ENCODE data around the gene ACAP2.
A peak's percentile ranks its signal among the peaks of the same experiment; 100 is the strongest.

ACAP2 gene

DNA sequence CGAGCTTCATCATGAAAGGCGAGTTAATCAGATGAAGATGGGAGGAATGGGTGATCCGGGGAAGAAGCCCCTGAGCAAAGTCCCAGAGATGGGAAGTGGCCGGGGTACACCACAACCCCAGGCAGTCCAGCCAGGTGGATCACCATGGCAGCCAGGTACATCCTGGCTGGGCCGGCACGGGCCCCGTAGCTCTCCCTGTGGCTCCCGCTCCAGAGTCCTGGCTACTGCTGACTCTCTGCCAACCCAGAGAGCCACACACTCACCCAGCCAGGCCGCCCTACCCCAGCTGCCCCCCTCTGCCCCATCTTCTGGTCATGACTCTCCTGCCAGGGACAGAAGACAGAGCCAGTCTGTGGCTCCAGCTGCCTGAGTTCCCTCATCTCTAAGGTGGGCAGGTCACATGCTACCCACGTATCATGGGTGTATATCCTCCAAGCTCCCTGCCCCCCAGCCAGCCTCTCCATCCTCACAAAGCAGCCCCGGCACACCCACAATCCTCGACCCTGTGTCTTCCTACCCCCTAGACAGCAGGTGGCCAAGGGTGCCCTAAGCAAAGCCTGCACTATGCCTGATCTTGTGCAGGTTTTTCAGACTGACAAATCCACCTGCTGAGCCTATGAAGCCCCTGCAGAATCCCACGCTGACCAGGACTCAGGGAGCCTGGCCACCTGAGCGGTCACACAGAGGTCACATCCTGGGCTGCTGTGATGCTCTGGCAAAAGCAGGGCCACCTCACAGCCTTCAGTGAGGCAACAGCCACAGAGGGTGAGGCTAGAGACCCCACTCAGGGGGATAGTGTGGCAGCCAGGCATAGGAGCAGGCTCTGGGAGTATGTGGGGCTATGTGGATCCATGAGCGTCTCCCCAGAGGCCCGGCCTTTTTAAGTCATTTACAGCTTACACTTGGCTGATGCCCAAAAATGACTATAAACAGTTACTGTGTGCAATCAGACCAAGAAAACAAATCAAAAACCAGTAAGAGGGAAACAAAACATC is 185.1 kb downstream of the ACAP2 start:
- Histone ChIP-seq H3K9ac (ENCODE audit: low read length) (peak overlapping the region; percentile 90), H3K79me1 (replicated peaks; ENCODE audit: low read length, poor library complexity, severe bottlenecking) (peaks cover 48% of the 10 kb centered on the region), H2BK120ac (ENCODE audit: low read depth, low read length) (no peak overlapping the region), H3K4me1 (ENCODE audit: control insufficient read depth, insufficient read depth, low read depth, low read length) (peaks cover 38% of the 10 kb centered on the region), H3K4ac (ENCODE audit: low read depth in 1 of 2, low read length in 2 of 2) (peak overlapping the region; percentile 24 to 57), H3K18ac (ENCODE audit: low read depth in 1 of 2, low read length in 2 of 2) (peak overlapping the region; percentile 71 to 75), H2BK15ac (ENCODE audit: low read depth, poor library complexity, severe bottlenecking) (peak overlapping the region; percentile 76), H2AK5ac (ENCODE audit: low read length, severe bottlenecking) (no peak overlapping the region), H3K27me3 (ENCODE audit: control insufficient read depth in 1 of 2, insufficient read depth in 1 of 2, low read length in 2 of 2) (no peaks in the 10 kb centered on the region), H3K36me3 (ENCODE audit: control insufficient read depth in 1 of 2, insufficient read depth in 2 of 2, low read depth in 1 of 2, low read length in 2 of 2) (peaks cover 0 to 20% of the 10 kb centered on the region in 2 experiments), H4K91ac (ENCODE audit: low read length) (peak overlapping the region; percentile 76), H2BK5ac (ENCODE audit: low read depth, low read length, poor library complexity, severe bottlenecking) (no peak overlapping the region), H3K9me3 (ENCODE audit: control insufficient read depth, low read length) (no peaks in the 10 kb centered on the region), H2AFZ (ENCODE audit: low read depth, low read length) (no peak overlapping the region), H3K4me2 (ENCODE audit: low read length, poor library complexity, severe bottlenecking) (no peak overlapping the region), H4K8ac (ENCODE audit: low read length) (peak overlapping the region; percentile 42), H3K27ac (ENCODE audit: low read length, poor library complexity, severe bottlenecking) (no peak overlapping the region), H3K14ac (ENCODE audit: low read length in 2 of 2) (peak overlapping the region in 1 of 2 experiments; percentile 57), H3K23ac (ENCODE audit: low read length in 2 of 2) (no peak overlapping the region), H2BK12ac (ENCODE audit: low read length in 2 of 2) (peak overlapping the region; percentile 69 to 79), H3K4me3 (ENCODE audit: insufficient read depth in 1 of 2, low read depth in 1 of 2, low read length in 2 of 2) (no peak overlapping the region)
- WGBS: 95% methylated on average over 16 of the region's 16 CpGs
- DNase-seq: peak; percentile 48

DNA sequence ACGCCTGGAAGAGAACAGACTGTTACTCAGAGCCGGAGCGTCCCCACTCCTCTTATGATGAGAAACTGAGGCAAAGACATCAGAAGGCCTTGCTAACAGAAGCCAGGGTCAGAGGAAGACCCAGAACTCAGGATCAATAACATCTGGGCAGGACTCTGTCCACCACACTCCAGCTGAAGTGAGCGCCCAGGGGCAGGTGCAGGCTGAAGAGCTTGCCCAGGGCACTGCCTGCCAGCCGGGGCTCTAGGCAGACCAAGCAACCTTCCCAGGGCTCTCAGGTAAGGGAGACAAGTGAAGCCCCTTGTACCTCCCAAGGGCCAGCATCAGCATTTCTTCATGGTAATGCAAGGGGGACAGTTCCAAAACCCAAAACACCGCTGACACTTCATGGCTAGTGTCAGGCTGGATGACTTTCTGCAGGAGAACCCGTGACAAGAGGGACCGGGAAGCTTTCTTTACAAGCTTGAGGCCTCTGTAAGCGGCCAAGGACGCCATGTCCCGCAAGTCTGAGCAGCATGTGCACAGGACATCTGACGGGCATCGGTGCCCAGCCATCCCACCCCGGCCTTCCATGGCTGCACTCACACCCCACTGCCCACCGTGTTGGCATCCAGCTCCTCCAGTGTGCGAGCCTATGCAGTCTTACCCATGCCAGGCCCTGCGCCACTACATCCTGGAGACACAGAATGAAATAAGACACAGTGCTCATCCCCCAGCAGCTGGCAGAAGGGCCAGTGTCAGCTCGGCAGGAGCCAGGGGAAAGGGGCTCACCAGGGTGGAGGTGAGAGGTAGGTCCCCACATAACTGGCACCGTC is 186.0 kb downstream of the ACAP2 start:
- Histone ChIP-seq H3K27ac (ENCODE audit: low read length, poor library complexity, severe bottlenecking) (no peak overlapping the region), H3K9ac (ENCODE audit: low read length) (no peak overlapping the region), H3K27me3 (ENCODE audit: control insufficient read depth in 1 of 2, insufficient read depth in 1 of 2, low read length in 2 of 2) (no peaks in the 10 kb centered on the region), H3K23ac (ENCODE audit: low read length in 2 of 2) (no peak overlapping the region), H3K9me3 (ENCODE audit: control insufficient read depth, low read length) (no peaks in the 10 kb centered on the region), H2BK120ac (ENCODE audit: low read depth, low read length) (no peak overlapping the region), H2BK5ac (ENCODE audit: low read depth, low read length, poor library complexity, severe bottlenecking) (no peak overlapping the region), H2BK12ac (ENCODE audit: low read length in 2 of 2) (peak overlapping the region; percentile 11 to 29), H2AK5ac (ENCODE audit: low read length, severe bottlenecking) (no peak overlapping the region), H3K36me3 (ENCODE audit: control insufficient read depth in 1 of 2, insufficient read depth in 2 of 2, low read depth in 1 of 2, low read length in 2 of 2) (peaks cover 0 to 20% of the 10 kb centered on the region in 2 experiments), H3K4ac (ENCODE audit: low read depth in 1 of 2, low read length in 2 of 2) (peak overlapping the region in 1 of 2 experiments; percentile 57), H3K79me1 (replicated peaks; ENCODE audit: low read length, poor library complexity, severe bottlenecking) (peaks cover 48% of the 10 kb centered on the region), H2AFZ (ENCODE audit: low read depth, low read length) (no peak overlapping the region), H4K8ac (ENCODE audit: low read length) (no peak overlapping the region), H3K14ac (ENCODE audit: low read length in 2 of 2) (peak overlapping the region in 1 of 2 experiments; percentile 78), H3K18ac (ENCODE audit: low read depth in 1 of 2, low read length in 2 of 2) (peak overlapping the region in 1 of 2 experiments; percentile 46), H3K4me3 (ENCODE audit: insufficient read depth in 1 of 2, low read depth in 1 of 2, low read length in 2 of 2) (no peak overlapping the region), H3K4me1 (ENCODE audit: control insufficient read depth, insufficient read depth, low read depth, low read length) (peaks cover 40% of the 10 kb centered on the region), H2BK15ac (ENCODE audit: low read depth, poor library complexity, severe bottlenecking) (peak overlapping the region; percentile 44), H3K4me2 (ENCODE audit: low read length, poor library complexity, severe bottlenecking) (no peak overlapping the region), H4K91ac (ENCODE audit: low read length) (peak overlapping the region; percentile 52)
- no peak for DNase-seq
- 95% methylated on average over 19 of the region's 19 CpGs for WGBS

DNA sequence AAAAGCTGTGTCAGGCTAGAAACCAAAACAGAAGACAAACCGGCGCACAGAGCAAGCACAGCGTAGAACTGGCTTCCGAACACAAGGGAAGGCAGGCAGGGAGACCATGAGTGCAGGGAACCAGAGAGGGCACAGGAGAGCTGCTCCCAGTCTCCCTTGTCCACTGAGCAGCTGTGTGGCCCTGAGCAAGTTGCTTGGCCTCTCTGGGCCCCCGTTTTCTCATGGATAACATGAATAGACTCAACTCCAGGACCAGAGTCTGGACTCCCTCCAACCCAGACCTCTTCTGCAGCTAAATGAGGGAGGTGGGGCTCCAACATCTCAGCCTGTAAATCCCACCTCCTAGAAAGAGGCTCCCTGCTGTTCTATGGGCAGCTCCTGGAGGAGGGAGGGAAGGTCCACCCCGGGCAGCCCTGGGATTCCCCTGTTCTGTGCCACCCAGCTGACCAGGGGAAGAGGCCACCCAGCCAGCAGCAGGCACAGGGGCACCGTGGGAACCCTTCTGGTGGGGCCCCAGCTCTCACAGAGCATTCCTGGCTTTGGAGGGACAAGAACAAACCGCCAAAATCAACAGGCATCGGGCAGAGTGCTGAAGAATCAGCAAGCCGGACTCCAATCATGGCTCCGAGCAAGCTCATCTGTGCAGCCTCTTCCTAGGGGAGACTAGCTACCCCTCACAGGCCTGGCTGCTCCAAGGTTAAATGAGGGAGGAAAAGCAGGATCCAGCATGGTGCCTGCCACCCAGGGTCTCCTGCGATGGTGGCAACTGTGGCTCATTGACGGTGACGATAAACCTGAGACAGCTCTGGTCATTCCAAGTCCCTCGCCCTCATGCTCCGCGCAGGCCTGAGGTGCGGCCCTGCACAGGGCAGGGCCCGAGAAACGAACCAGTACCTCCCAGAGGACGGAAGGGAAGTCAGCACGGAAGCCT is 187.0 kb downstream of the ACAP2 start:
- Histone ChIP-seq H4K91ac (ENCODE audit: low read length) (peak overlapping the region; percentile 14), H2BK15ac (ENCODE audit: low read depth, poor library complexity, severe bottlenecking) (no peak overlapping the region), H3K4me1 (ENCODE audit: control insufficient read depth, insufficient read depth, low read depth, low read length) (peaks cover 41% of the 10 kb centered on the region), H2BK12ac (ENCODE audit: low read length in 2 of 2) (peak overlapping the region in 1 of 2 experiments; percentile 42), H2BK120ac (ENCODE audit: low read depth, low read length) (no peak overlapping the region), H3K79me1 (replicated peaks; ENCODE audit: low read length, poor library complexity, severe bottlenecking) (peaks cover 57% of the 10 kb centered on the region), H3K23ac (ENCODE audit: low read length in 2 of 2) (no peak overlapping the region), H3K4ac (ENCODE audit: low read depth in 1 of 2, low read length in 2 of 2) (peak overlapping the region in 1 of 2 experiments; percentile 62), H3K9me3 (ENCODE audit: control insufficient read depth, low read length) (no peaks in the 10 kb centered on the region), H3K36me3 (ENCODE audit: control insufficient read depth in 1 of 2, insufficient read depth in 2 of 2, low read depth in 1 of 2, low read length in 2 of 2) (peaks cover 0 to 20% of the 10 kb centered on the region in 2 experiments), H2AK5ac (ENCODE audit: low read length, severe bottlenecking) (no peak overlapping the region), H2AFZ (ENCODE audit: low read depth, low read length) (no peak overlapping the region), H3K27ac (ENCODE audit: low read length, poor library complexity, severe bottlenecking) (no peak overlapping the region), H3K27me3 (ENCODE audit: control insufficient read depth in 1 of 2, insufficient read depth in 1 of 2, low read length in 2 of 2) (no peaks in the 10 kb centered on the region), H3K14ac (ENCODE audit: low read length in 2 of 2) (no peak overlapping the region), H4K8ac (ENCODE audit: low read length) (no peak overlapping the region), H3K4me2 (ENCODE audit: low read length, poor library complexity, severe bottlenecking) (no peak overlapping the region), H2BK5ac (ENCODE audit: low read depth, low read length, poor library complexity, severe bottlenecking) (no peak overlapping the region), H3K9ac (ENCODE audit: low read length) (no peak overlapping the region), H3K18ac (ENCODE audit: low read depth in 1 of 2, low read length in 2 of 2) (peak overlapping the region in 1 of 2 experiments; percentile 61), H3K4me3 (ENCODE audit: insufficient read depth in 1 of 2, low read depth in 1 of 2, low read length in 2 of 2) (no peak overlapping the region)
- 89% methylated on average over 22 of the region's 22 CpGs for WGBS
- no peak for DNase-seq

All from mesenchymal stem cell (in vitro differentiated cells and primary cell).